PC-9 (cell line): ENCODE data around the gene SHISA9. TPM values are rescaled to one million over a fixed set of nuclear protein-coding genes. Genes with fewer than 3 reads are reported as not detected.

Experiments used
- BruUV-seq: library from RNA; stranded (reverse); fragments of 400-500 nt; replicated peaks from 2 replicates; lab custom pipeline; 2021; lab: Mats Ljungman, UMichigan
- CTCF ChIA-PET: fragments of 300-600 bp; sonication (Branson Sonifier 250); formaldehyde crosslinking; loops from one replicate; lab custom pipeline; 2022; ENCODE audit warnings: antibody characterized with exemption; lab: Charles Lee
- POLR2A ChIA-PET: fragments of 300-600 bp; sonication (Branson Sonifier 250); formaldehyde crosslinking; loops from one replicate; lab custom pipeline; 2022; ENCODE audit warnings: antibody characterized with exemption; ENCODE audit not compliant: unreplicated experiment; lab: Charles Lee
- DNase-seq, 2 experiments: peaks; one replicate each; pipeline versions ENCODE4 v3.0.0 to v3.0.0-alpha.2; 2015 to 2022; ENCODE audit warnings: mixed read lengths in 1 of 2
- H2AFZ ChIP-seq: fragments of 200-600 bp; sonication (generic); 2 replicates; pipeline ENCODE4 v1.8.1; 2017; ENCODE audit warnings: antibody characterized with exemption
- H3F3A ChIP-seq: fragments of 200-600 bp; sonication (generic); 2 replicates; pipeline ENCODE4 v1.8.1; 2017; ENCODE audit warnings: antibody characterized with exemption, mild to moderate bottlenecking, low read depth; ENCODE audit not compliant: insufficient read depth
- H3K27ac ChIP-seq: fragments of 200-600 bp; sonication (generic); 2 replicates; pipeline ENCODE4 v1.6.1; 2016; ENCODE audit warnings: mixed run types
- H3K27me3 ChIP-seq: fragments of 200-600 bp; sonication (generic); 2 replicates; pipeline ENCODE4 v1.6.1; 2016; ENCODE audit warnings: low read depth, mixed run types; ENCODE audit not compliant: insufficient read depth
- H3K36me3 ChIP-seq: fragments of 200-600 bp; sonication (generic); 2 replicates; pipeline ENCODE4 v1.6.1; 2016; ENCODE audit warnings: low read depth, mixed run types
- H3K4me1 ChIP-seq: fragments of 200-600 bp; sonication (generic); replicated peaks from 2 replicates; pipeline ENCODE4 v1.6.1; 2016; ENCODE audit warnings: mixed run types; ENCODE audit not compliant: insufficient read depth
- H3K4me2 ChIP-seq: fragments of 200-600 bp; sonication (generic); 2 replicates; pipeline ENCODE4 v1.6.1; 2017; ENCODE audit warnings: mixed run types
- H3K4me3 ChIP-seq: fragments of 200-600 bp; sonication (generic); 2 replicates; pipeline ENCODE4 v1.6.1; 2016; ENCODE audit warnings: mixed run types
- H3K79me2 ChIP-seq: fragments of 200-600 bp; sonication (generic); 2 replicates; pipeline ENCODE4 v1.6.1; 2017; ENCODE audit warnings: low read depth, mixed run types
- H3K9me2 ChIP-seq: fragments of 200-600 bp; sonication (generic); 2 replicates; pipeline ENCODE4 v1.8.1; 2017; ENCODE audit warnings: mild to moderate bottlenecking; ENCODE audit not compliant: insufficient read depth
- H3K9me3 ChIP-seq: fragments of 200-600 bp; sonication (generic); 2 replicates; pipeline ENCODE4 v1.8.1; 2016; ENCODE audit warnings: low read depth; ENCODE audit not compliant: insufficient read depth
- H4K20me1 ChIP-seq: fragments of 200-600 bp; sonication (generic); 2 replicates; pipeline ENCODE4 v1.8.1; 2017; ENCODE audit not compliant: insufficient read depth
- EZH2 ChIP-seq: fragments of 200-600 bp; sonication (generic); IDR thresholded peaks from 2 replicates; pipeline ENCODE4 v1.8.0; 2017; ENCODE audit warnings: antibody characterized with exemption, low read depth
- intact Hi-C: fragments of 100-400 bp; cut with micrococcal nuclease; formaldehyde crosslinking; loops from one replicate; pipeline ENCODE4 v1.10.0; 2022; ENCODE audit not compliant: unreplicated experiment
- total RNA-seq: library from RNA; stranded (reverse); gene quantifications from 2 replicates; pipeline ENCODE4 v1.2.3, GENCODE V29; 2021
- TF ChIP-seq, protein P1 (sequence below): fragments of 200-600 bp; sonication (generic); conservative IDR thresholded peaks from 2 replicates; pipeline ENCODE4 v1.6.1; 2017; ENCODE audit warnings: mixed run types, antibody characterized with exemption, mild to moderate bottlenecking, moderate library complexity

Gene SHISA9
- total RNA-seq, 1 experiment from 2014 or later: 80.5 TPM

- CTCF ChIA-PET: interaction anchor here (0.6 kb wide), 1 partner anchor 415 kb away, joined by 3 read pairs; no protein-coding TSS in a partner anchor
- Histone ChIP-seq H3K27ac (no peak overlapping the region), H3K9me2 (no peaks in the 10 kb centered on the region), H2AFZ (no peak overlapping the region), H3K36me3 (no peaks in the 10 kb centered on the region), H3K4me2 (no peak overlapping the region), H3K27me3 (no peaks in the 10 kb centered on the region), H4K20me1 (peaks cover 30% of the 10 kb centered on the region; the same call in 1 of the 2 replicates), H3K79me2 (peaks cover 42% of the 10 kb centered on the region), H3K9me3 (no peaks in the 10 kb centered on the region), H3F3A (peaks cover 3% of the 10 kb centered on the region; the same call in 1 of the 2 replicates), H3K4me3 (no peak overlapping the region), H3K4me1 (peaks cover 13% of the 10 kb centered on the region)
- DNase-seq: no peak
- TF ChIP-seq, protein P1, sequence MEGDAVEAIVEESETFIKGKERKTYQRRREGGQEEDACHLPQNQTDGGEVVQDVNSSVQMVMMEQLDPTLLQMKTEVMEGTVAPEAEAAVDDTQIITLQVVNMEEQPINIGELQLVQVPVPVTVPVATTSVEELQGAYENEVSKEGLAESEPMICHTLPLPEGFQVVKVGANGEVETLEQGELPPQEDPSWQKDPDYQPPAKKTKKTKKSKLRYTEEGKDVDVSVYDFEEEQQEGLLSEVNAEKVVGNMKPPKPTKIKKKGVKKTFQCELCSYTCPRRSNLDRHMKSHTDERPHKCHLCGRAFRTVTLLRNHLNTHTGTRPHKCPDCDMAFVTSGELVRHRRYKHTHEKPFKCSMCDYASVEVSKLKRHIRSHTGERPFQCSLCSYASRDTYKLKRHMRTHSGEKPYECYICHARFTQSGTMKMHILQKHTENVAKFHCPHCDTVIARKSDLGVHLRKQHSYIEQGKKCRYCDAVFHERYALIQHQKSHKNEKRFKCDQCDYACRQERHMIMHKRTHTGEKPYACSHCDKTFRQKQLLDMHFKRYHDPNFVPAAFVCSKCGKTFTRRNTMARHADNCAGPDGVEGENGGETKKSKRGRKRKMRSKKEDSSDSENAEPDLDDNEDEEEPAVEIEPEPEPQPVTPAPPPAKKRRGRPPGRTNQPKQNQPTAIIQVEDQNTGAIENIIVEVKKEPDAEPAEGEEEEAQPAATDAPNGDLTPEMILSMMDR: no peak
- no peak for TF ChIP-seq EZH2
- POLR2A ChIA-PET: interaction anchor here (0.7 kb wide), 1 partner anchor 255 kb away, joined by 14 read pairs; no protein-coding TSS in a partner anchor
- BruUV-seq: no TSS peak
- intact Hi-C loops: no loop called here
Measured at GRCh38 chr16:13171313-13171712, 269.9 kb downstream of the SHISA9 start.

- ChIA-PET POLR2A (no interaction called here), CTCF (interaction anchor here (0.6 kb wide), 1 partner anchor 295 kb away, joined by 4 read pairs; no protein-coding TSS in a partner anchor)
- no peak for TF ChIP-seq EZH2
- TF ChIP-seq, protein P1: no peak
- Histone ChIP-seq H3F3A (peaks cover 6% of the 10 kb centered on the region), H3K9me2 (no peaks in the 10 kb centered on the region), H3K4me3 (no peak overlapping the region), H3K27me3 (no peaks in the 10 kb centered on the region), H4K20me1 (peaks cover 30% of the 10 kb centered on the region; the same call in 1 of the 2 replicates), H3K9me3 (no peaks in the 10 kb centered on the region), H3K79me2 (peaks cover 56% of the 10 kb centered on the region), H3K27ac (peak overlapping the region; percentile 72), H2AFZ (no peak overlapping the region), H3K4me1 (peaks cover 27% of the 10 kb centered on the region), H3K36me3 (no peaks in the 10 kb centered on the region), H3K4me2 (peak overlapping the region; percentile 42)
- intact Hi-C loops: no loop called here
- DNase-seq: peak in 1 of 2 experiments; percentile 10
- BruUV-seq: no TSS peak
Measured at GRCh38 chr16:13176711-13177110, 275.3 kb downstream of the SHISA9 start.

DNA sequence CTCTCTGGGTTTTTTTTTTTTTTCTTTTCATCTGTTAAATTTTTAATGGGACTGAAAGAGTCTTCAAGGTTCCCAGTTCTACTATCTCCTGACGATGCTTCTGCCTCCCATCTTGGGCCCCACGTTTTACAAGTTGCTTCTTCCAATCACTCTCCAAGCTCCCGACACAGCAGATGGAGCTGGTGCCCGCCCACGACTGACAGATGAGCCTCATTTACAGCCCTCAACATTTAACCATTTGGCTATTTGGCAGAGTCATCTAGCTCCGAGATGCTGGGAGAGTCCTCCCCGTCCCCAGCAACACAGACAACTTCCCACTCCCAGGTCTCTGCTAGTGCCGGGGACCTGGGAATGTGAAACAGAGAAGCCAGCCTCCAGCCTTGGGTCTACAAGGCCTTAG lies 276.9 kb downstream of the SHISA9 start:
- no peaks in the 10 kb centered on the region for H3K36me3 ChIP-seq
- H3K4me3 ChIP-seq: no peak overlapping the region
- peaks cover 3% of the 10 kb centered on the region; the same call in 1 of the 2 replicates for H3F3A ChIP-seq
- TF ChIP-seq EZH2: no peak
- TF ChIP-seq, protein P1: no peak
- POLR2A ChIA-PET: interaction anchor here (0.5 to 0.6 kb wide), 2 partner anchors 51 to 361 kb away, joined by 4 to 62 read pairs; no protein-coding TSS in a partner anchor
- no peak for DNase-seq
- peaks cover 37% of the 10 kb centered on the region; the same call in 1 of the 2 replicates for H4K20me1 ChIP-seq
- no peak overlapping the region for H2AFZ ChIP-seq
- H3K9me2 ChIP-seq: no peaks in the 10 kb centered on the region
- no peaks in the 10 kb centered on the region for H3K27me3 ChIP-seq
- no peak overlapping the region for H3K4me2 ChIP-seq
- no TSS peak for BruUV-seq
- CTCF ChIA-PET: no interaction called here
- peaks cover 58% of the 10 kb centered on the region for H3K79me2 ChIP-seq
- H3K9me3 ChIP-seq: no peaks in the 10 kb centered on the region
- intact Hi-C loops: no loop called here
- H3K4me1 ChIP-seq: peaks cover 27% of the 10 kb centered on the region
- no peak overlapping the region for H3K27ac ChIP-seq
